GM19035 (cell line): ENCODE data around the gene SULT1C3.
"Not testable (repeated sequence)": the region's sequence is repeated elsewhere in the genome, so short reads cannot be mapped to it uniquely, and the experiment has no call there.

Experiments used
- ATAC-seq: cut with Tn5 transposase; IDR thresholded peaks from one replicate; pipeline ENCODE4 v1.9.1; 2021; ENCODE audit not compliant: unreplicated experiment

Gene SULT1C3

GRCh38 chr2:108244667-108245414 lies 5.1 kb downstream of the SULT1C3 start:
- ATAC-seq, result no peak

- no peak for ATAC-seq
Measured at GRCh38 chr2:108253106-108253505, 13.3 kb downstream of the SULT1C3 start.

DNA sequence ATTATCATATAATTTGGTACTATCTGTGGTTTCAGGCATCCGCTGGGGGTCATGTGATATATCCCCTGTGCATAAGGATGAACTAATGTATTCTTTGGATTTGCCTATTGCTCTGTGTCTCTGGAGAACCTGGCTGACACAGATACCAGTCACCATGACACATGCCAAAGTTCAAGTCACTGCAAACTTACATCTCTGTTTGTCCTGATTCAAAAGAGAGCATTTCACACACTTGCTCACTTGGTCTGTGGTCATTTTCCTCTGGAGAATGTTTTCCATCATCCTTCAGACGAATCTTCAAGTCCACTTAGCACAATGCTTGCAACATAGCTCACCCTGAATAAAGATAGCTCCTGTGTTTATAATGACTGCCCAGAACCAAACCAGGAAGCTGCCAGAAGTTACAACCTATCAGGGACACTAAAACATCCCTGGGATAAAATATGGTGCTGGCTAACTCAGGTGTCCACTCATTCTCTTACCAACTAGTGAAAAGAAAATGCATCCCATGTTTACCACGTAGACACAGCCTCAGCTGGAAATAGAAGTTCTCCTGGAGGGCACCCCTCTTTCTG lies 18.1 kb downstream of the SULT1C3 start:
- ATAC-seq, result no peak

DNA sequence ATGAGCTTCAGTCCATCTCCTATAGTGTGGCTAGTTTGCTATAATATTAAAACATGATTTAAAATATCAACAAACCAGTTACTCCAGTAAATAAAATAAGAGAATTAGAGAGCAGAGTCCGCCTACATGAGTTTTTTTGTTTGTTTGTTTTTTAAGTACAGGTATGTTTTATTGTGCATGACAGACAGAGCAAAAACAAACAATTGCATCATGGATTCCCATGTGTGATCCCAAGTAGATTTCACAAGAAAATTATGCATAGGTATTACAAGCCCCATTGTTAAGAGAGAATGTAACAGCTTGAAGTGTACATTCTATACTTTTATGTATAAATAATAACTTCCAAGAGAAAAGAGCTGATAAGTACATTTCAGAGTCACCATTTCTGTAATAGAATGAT lies 21.0 kb downstream of the SULT1C3 start:
- ATAC-seq, result no peak

DNA sequence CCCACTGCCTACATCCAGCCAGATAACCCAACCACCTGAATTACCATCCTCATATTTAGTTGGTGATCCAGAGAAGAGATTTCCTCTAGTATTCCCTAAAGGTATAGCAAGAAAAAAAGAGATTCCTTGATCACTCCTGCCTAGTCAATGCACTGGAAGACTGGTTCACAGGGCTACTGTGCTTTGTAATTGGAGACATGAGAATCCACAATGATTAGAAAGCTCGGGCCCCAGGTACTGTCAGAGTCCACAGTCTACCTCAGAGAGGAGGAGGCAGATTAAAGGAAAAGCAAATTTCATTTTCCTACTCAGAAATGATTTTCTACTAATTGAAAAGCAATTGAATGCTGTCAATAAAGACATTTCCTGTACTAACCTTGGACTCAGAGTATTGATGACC lies 22.3 kb downstream of the SULT1C3 start:
- ATAC-seq, result no peak

DNA sequence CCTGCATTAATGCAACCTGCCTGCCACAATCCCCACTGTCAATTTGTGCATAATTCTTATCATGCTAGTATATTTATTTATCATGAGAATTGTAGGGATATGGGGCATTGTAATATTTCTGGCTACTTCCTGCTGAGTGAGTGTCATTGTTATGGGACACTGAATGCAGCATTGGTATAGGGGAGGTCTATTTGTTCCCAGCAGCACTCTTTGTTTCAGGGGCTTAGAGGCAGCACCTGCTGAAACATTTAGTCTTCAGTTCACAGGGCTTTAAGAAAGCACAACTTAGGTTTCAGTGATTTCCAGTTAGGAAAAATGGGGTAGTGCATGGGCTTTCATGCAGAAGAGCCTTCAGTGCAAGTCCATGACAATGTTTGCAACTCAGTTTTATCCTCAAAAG lies 23.6 kb downstream of the SULT1C3 start:
- no peak for ATAC-seq

DNA sequence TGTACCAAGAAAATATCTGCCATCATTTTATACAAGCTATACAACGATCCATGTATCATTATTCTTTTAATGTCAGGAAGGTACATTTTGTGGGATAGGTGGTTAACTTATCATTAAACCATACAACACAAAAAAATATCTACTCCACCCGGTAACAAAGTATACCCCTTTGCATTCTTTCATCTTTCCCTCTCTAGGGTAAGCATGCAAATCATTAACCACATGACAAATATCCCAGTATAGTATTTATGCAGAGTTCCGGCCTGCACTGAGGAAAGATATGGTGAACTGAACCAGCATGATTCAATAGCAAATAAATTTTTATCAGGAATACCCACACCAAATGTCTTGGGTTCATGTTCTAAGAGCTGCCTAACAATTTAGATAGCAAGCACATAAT lies 26.4 kb downstream of the SULT1C3 start:
- ATAC-seq, result no peak

- ATAC-seq, result no peak
Measured at GRCh38 chr2:108267101-108267500, 27.3 kb downstream of the SULT1C3 start.

DNA sequence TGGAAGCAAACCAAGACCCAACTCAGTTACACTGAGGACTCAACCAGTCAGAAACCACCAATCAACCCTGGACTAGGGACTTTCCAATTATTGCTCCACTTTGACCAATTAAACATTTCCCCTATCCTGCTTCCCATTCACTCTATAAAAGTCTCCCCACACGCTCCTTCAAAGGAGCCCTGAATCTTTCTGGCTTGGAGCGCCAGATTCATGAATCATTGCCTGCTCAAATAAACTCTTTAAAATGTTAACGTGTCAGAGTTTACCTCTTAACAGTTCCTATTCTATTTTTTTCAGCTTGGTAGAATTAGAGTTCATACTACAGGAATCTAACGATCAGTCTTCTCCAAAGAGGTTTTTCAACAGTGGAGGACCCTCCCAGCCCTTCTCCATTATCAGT lies 28.2 kb downstream of the SULT1C3 start:
- ATAC-seq, result no peak

GRCh38 chr2:108270346-108270745 lies 30.6 kb downstream of the SULT1C3 start:
- no peak for ATAC-seq

GRCh38 chr2:108270768-108271506 lies 31.2 kb downstream of the SULT1C3 start:
- no peak for ATAC-seq

- ATAC-seq, result no peak
Measured at GRCh38 chr2:108271691-108272253, 32.0 kb downstream of the SULT1C3 start.

DNA sequence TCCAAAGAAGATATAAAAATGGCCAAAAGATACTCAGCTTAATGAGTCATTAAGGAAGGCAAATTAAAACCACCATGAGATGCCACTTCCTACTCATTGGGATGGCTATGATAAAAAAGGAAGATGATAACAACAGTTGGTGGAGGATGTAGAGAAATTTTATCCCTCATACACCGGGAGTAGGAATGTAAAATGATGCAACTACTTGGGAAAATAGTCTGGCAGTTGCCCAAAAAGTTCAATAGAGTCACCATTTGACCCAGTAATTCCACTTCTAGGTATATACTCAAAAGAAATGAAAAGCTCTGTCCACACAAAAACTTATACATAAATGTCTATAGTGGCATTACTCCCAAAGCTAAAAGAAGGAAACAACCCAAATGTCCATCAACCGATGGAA lies 38.9 kb downstream of the SULT1C3 start:
- ATAC-seq, result no peak

GRCh38 chr2:108279468-108279867 lies 39.7 kb downstream of the SULT1C3 start:
- ATAC-seq, result no peak

- ATAC-seq, result no peak
Measured at GRCh38 chr2:108280466-108280865, 40.7 kb downstream of the SULT1C3 start.

DNA sequence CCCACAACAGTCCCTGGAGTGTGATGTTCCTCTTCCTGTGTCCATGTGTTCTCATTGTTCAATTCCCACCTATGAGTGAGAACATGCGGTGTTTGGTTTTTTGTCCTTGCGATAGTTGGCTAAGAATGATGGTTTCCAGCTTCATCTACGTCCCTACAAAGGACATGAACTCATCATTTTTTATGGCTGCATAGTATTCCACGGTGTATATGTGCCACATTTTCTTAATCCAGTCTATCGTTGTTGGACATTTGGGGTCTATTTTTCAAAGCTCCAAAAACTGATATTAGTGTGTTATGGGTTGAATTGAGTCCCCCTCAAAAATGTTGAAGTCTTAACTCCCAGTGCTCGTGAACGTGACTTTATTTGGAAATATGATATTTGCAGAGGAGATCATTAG lies 44.8 kb downstream of the SULT1C3 start:
- ATAC-seq, result not testable (repeated sequence)

- no peak for ATAC-seq
Measured at GRCh38 chr2:108285616-108286015, 45.8 kb downstream of the SULT1C3 start.

- no peak for ATAC-seq
Measured at GRCh38 chr2:108287169-108287568, 47.4 kb downstream of the SULT1C3 start.

GRCh38 chr2:108288534-108289106 lies 48.9 kb downstream of the SULT1C3 start, which contains the start of gene SULT1C2:
Gene SULT1C2, plus strand, starts transcription at chr2:108288895. Its CDS starts 4,773 bp downstream, at chr2:108293668.
- ATAC-seq, result no peak

GRCh38 chr2:108293850-108294249 lies 54.1 kb downstream of the SULT1C3 start:
- no peak for ATAC-seq

DNA sequence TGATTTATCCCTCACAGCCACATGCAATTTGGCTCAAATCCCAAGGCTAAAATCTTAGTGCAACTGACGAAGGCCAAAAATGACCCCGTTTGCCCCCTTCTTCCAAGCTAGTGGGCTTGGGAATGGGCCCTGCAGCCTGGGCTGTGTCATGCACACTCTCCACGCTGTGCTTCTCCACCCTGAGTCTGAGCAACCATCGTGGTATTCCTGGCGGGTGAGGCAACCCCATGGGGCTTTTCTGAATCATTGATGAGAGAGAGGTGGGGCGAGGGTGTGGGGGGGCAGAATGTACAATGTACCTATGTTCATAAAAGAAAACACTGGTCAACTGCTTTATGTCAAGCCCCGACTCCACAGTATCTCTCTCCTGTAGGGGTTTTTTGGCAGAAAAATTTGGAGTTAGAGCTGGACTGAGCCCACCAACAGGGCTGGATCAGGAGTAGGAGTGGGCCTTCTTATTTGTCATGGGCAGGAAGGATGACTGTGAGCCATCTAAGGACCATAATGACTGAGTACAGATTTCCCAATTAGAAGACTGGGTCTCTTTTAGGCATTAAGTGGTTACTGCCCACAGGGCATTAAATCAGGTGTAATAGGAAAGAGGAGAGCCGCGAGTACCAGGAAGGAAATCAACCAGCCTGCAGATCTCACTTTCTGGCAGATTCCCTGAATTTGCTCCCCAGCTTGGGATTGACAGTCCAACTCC lies 57.8 kb downstream of the SULT1C3 start:
- ATAC-seq, result no peak
